SU-DHL-6 (cell line): ENCODE results near the gene RGMB.
"Not testable (repeated sequence)": the region's sequence is repeated elsewhere in the genome, so short reads cannot be mapped to it uniquely, and the experiment has no call there.

Experiments used
- EZH2phosphoT487 ChIP-seq: fragments of 200-600 bp; sonication (generic), shearing (Covaris generic); conservative IDR thresholded peaks from 2 replicates; pipeline ENCODE4 v1.6.1; 2018; ENCODE audit warnings: mild to moderate bottlenecking, antibody characterized with exemption, low read length, moderate library complexity, mixed read lengths
- TF ChIP-seq, protein P1 (sequence below): fragments of 200-600 bp; sonication (generic); IDR thresholded peaks from one replicate; pipeline ENCODE4 v1.5.1; 2017; ENCODE audit warnings: antibody characterized with exemption, mild to moderate bottlenecking, low read length, moderate library complexity; ENCODE audit not compliant: insufficient read depth, poor library complexity, severe bottlenecking

DNA sequence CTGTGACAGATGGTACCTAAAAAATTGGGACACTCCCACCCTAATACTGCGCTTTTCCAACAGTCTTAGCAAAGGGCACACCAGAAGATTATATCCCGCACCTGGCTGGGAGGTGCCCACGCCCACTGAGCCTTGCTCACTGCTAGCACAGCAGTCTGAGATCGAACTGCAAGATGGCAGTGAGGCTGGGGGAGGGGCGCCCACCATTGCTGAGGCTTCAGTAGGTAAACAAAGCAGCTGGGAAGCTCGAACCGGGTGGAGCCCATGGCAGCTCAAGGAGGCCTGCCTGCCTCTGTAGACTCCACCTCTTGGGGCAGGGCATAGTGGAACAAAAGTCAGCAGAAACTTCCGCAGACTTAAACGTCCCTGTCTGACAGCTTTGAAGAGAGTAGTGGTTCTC lies 36.0 kb upstream of the RGMB start:
- TF ChIP-seq, protein P1, sequence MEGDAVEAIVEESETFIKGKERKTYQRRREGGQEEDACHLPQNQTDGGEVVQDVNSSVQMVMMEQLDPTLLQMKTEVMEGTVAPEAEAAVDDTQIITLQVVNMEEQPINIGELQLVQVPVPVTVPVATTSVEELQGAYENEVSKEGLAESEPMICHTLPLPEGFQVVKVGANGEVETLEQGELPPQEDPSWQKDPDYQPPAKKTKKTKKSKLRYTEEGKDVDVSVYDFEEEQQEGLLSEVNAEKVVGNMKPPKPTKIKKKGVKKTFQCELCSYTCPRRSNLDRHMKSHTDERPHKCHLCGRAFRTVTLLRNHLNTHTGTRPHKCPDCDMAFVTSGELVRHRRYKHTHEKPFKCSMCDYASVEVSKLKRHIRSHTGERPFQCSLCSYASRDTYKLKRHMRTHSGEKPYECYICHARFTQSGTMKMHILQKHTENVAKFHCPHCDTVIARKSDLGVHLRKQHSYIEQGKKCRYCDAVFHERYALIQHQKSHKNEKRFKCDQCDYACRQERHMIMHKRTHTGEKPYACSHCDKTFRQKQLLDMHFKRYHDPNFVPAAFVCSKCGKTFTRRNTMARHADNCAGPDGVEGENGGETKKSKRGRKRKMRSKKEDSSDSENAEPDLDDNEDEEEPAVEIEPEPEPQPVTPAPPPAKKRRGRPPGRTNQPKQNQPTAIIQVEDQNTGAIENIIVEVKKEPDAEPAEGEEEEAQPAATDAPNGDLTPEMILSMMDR = not testable (repeated sequence)
- TF ChIP-seq EZH2phosphoT487 = not testable (repeated sequence)
